Astrocyte (in vitro differentiated cells and primary cell): ENCODE measurements around the gene TCEAL1.

Experiments
- EZH2 ChIP-seq: IDR thresholded peaks from 2 replicates; pipeline ENCODE4 v1.6.1; 2012; ENCODE audit warnings: mild to moderate bottlenecking, low read length, inconsistent platforms; ENCODE audit not compliant: insufficient read depth
- TF ChIP-seq, protein P1 (sequence below): IDR thresholded peaks from 2 replicates; pipeline ENCODE4 v1.5.1; 2011; ENCODE audit warnings: low read depth, mild to moderate bottlenecking, inconsistent platforms, low read length, moderate library complexity; ENCODE audit not compliant: insufficient read depth

DNA sequence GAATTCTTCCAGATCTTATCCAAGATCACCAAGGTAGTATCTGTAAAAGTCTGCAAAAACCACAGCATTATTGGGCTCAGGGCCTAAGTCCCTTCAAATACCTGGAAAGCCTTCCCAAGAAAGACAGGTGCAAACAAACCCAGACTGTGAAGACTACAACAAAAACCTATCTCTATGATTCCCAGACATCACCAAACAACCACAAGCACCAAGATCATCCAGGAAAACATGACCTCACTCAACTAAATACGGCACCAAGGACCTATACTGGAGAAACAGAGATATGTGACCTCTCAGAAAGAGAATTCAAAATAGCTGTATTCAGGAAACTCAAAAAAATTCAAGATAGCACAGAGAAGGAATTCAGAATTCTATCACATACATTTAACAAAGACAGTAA lies 15.3 kb downstream of the TCEAL1 start:
- no peak for TF ChIP-seq EZH2
- TF ChIP-seq, protein P1, sequence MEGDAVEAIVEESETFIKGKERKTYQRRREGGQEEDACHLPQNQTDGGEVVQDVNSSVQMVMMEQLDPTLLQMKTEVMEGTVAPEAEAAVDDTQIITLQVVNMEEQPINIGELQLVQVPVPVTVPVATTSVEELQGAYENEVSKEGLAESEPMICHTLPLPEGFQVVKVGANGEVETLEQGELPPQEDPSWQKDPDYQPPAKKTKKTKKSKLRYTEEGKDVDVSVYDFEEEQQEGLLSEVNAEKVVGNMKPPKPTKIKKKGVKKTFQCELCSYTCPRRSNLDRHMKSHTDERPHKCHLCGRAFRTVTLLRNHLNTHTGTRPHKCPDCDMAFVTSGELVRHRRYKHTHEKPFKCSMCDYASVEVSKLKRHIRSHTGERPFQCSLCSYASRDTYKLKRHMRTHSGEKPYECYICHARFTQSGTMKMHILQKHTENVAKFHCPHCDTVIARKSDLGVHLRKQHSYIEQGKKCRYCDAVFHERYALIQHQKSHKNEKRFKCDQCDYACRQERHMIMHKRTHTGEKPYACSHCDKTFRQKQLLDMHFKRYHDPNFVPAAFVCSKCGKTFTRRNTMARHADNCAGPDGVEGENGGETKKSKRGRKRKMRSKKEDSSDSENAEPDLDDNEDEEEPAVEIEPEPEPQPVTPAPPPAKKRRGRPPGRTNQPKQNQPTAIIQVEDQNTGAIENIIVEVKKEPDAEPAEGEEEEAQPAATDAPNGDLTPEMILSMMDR = no peak
